Measurements from ENCODE around the gene ELMO1. TPM values are rescaled to one million over a fixed set of nuclear protein-coding genes. Genes with fewer than 3 reads are reported as not detected.
A peak's percentile ranks its signal among the peaks of the same experiment; 100 is the strongest.

The ELMO1 gene
- total and polyA plus RNA-seq, 4 donors: 6.7 to 51.5 (median 14.8) TPM

- TF ChIP-seq, protein P1, sequence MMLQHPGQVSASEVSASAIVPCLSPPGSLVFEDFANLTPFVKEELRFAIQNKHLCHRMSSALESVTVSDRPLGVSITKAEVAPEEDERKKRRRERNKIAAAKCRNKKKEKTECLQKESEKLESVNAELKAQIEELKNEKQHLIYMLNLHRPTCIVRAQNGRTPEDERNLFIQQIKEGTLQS (IDR thresholded peaks at IDR 0.05): no peak
- no peak for TF ChIP-seq FOXA2 (IDR thresholded peaks at IDR 0.05)
- no peak for TF ChIP-seq FOXA1 (IDR thresholded peaks at IDR 0.05)
- no peak for TF ChIP-seq TAF1 (conservative IDR thresholded peaks at IDR 0.05)
- TF ChIP-seq RXRA (IDR thresholded peaks at IDR 0.05): peak; percentile 36 to 57
- peak; percentile 29 for TF ChIP-seq HNF4A (conservative IDR thresholded peaks at IDR 0.05)
- TF ChIP-seq GABPA (IDR thresholded peaks at IDR 0.05 in 1 of 2, conservative IDR thresholded peaks at IDR 0.05 in 1 of 2): no peak
These were observed 26.7 kb downstream of the ELMO1 start (continued) for GRCh38 chr7:37421861-37422500.

GRCh38 chr7:37420946-37421695, 27.5 kb downstream of the ELMO1 start:
- WGBS: 50% methylated on average over 6 of the region's 6 CpGs
- H3K9me3 ChIP-seq (ENCODE audit: control insufficient read depth in 4 of 4, low read length in 3 of 4): no peaks in the 10 kb centered on the region

DNA sequence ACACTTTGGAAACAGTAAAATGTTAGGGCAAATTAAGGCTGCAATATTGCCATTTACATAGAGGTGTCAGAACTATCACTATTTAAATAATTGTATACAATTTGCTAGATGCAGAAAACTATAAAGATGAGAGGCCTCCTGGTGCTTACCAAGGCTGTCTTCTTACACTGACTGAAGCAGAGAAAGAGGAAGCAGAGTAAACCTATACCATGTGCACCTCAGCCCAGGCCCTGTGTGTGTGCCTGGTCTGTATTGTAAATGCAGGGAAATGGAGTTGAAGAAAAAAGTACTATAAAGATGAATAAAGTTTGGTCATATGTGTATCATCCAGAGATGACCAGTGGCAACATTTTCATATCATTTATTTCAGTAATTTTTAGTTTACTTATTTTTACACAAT, 29.2 kb downstream of the ELMO1 start:
- Histone ChIP-seq H3K27me3 (ENCODE audit: control insufficient read depth in 4 of 4, insufficient read depth in 4 of 4, low read length in 3 of 4) (no peaks in the 10 kb centered on the region), H3K36me3 (ENCODE audit: control insufficient read depth in 4 of 4, insufficient read depth in 3 of 4, low read depth in 1 of 4, low read length in 3 of 4) (no peaks in the 10 kb centered on the region), H3K4me1 (ENCODE audit: control insufficient read depth in 4 of 4, insufficient read depth in 4 of 4, low read length in 3 of 4) (peaks cover 2 to 71% (median 39%) of the 10 kb centered on the region in 4 donors), H3K27ac (ENCODE audit: low read depth in 1 of 2, low read length in 2 of 2) (no peak overlapping the region), H3K9ac (ENCODE audit: low read depth in 1 of 2, low read length in 2 of 2) (no peak overlapping the region), H3K4me3 (ENCODE audit: low read depth in 1 of 3, low read length in 3 of 3) (no peak overlapping the region), H3K9me3 (ENCODE audit: control insufficient read depth in 4 of 4, low read length in 3 of 4) (no peaks in the 10 kb centered on the region)
- no peak for DNase-seq (ENCODE audit: low spot score)
- TF ChIP-seq JUND (IDR thresholded peaks at IDR 0.05) (no peak), EGR1 (IDR thresholded peaks at IDR 0.05; ENCODE audit: low read depth in 2 of 2) (no peak), GABPA (IDR thresholded peaks at IDR 0.05 in 1 of 2, conservative IDR thresholded peaks at IDR 0.05 in 1 of 2) (no peak), HNF4A (conservative IDR thresholded peaks at IDR 0.05) (no peak), RXRA (IDR thresholded peaks at IDR 0.05) (no peak), REST (IDR thresholded peaks at IDR 0.05) (no peak), NR2F2 (IDR thresholded peaks at IDR 0.05) (no peak), CTCF (IDR thresholded peaks at IDR 0.05; ENCODE audit: low read depth, low read length, missing input control) (no peak), RAD21 (IDR thresholded peaks at IDR 0.05) (no peak), SP1 (IDR thresholded peaks at IDR 0.05) (no peak), HNF4G (IDR thresholded peaks at IDR 0.05) (no peak), FOXA1 (IDR thresholded peaks at IDR 0.05) (no peak), TAF1 (conservative IDR thresholded peaks at IDR 0.05) (no peak), YY1 (IDR thresholded peaks at IDR 0.05) (no peak), FOXA2 (IDR thresholded peaks at IDR 0.05) (no peak)
- TF ChIP-seq, protein P1 (IDR thresholded peaks at IDR 0.05): no peak
- TF ChIP-seq, protein P2, sequence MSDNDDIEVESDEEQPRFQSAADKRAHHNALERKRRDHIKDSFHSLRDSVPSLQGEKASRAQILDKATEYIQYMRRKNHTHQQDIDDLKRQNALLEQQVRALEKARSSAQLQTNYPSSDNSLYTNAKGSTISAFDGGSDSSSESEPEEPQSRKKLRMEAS (IDR thresholded peaks at IDR 0.05): no peak
- TF ChIP-seq, protein P3, sequence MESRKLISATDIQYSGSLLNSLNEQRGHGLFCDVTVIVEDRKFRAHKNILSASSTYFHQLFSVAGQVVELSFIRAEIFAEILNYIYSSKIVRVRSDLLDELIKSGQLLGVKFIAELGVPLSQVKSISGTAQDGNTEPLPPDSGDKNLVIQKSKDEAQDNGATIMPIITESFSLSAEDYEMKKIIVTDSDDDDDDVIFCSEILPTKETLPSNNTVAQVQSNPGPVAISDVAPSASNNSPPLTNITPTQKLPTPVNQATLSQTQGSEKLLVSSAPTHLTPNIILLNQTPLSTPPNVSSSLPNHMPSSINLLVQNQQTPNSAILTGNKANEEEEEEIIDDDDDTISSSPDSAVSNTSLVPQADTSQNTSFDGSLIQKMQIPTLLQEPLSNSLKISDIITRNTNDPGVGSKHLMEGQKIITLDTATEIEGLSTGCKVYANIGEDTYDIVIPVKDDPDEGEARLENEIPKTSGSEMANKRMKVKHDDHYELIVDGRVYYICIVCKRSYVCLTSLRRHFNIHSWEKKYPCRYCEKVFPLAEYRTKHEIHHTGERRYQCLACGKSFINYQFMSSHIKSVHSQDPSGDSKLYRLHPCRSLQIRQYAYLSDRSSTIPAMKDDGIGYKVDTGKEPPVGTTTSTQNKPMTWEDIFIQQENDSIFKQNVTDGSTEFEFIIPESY (IDR thresholded peaks at IDR 0.05): no peak

More at GRCh38 chr7:37420946-37421695, 27.5 kb downstream of the ELMO1 start:
- H3K27me3 ChIP-seq (ENCODE audit: control insufficient read depth in 4 of 4, insufficient read depth in 4 of 4, low read length in 3 of 4): no peaks in the 10 kb centered on the region
- DNase-seq (ENCODE audit: low spot score): no peak
- H3K9ac ChIP-seq (ENCODE audit: low read depth in 1 of 2, low read length in 2 of 2): no peak overlapping the region
- H3K36me3 ChIP-seq (ENCODE audit: control insufficient read depth in 4 of 4, insufficient read depth in 3 of 4, low read depth in 1 of 4, low read length in 3 of 4): no peaks in the 10 kb centered on the region
- H3K27ac ChIP-seq (ENCODE audit: low read depth in 1 of 2, low read length in 2 of 2): no peak overlapping the region
- H3K4me1 ChIP-seq (ENCODE audit: control insufficient read depth in 4 of 4, insufficient read depth in 4 of 4, low read length in 3 of 4): peaks cover 2 to 56% (median 27%) of the 10 kb centered on the region in 4 donors
- TF ChIP-seq FOXA1 (IDR thresholded peaks at IDR 0.05): no peak
- TF ChIP-seq HNF4A (conservative IDR thresholded peaks at IDR 0.05): no peak
- TF ChIP-seq EGR1 (IDR thresholded peaks at IDR 0.05; ENCODE audit: low read depth in 2 of 2): no peak
- no peak for TF ChIP-seq YY1 (IDR thresholded peaks at IDR 0.05)
- no peak for TF ChIP-seq HNF4G (IDR thresholded peaks at IDR 0.05)
- no peak overlapping the region for H3K4me3 ChIP-seq (ENCODE audit: low read depth in 1 of 3, low read length in 3 of 3)

All from liver (tissue), 9 donors.